Measurements from ENCODE around the gene C13orf46.
"Not testable (repeated sequence)": the region's sequence is repeated elsewhere in the genome, so short reads cannot be mapped to it uniquely, and the experiment has no call there.

Gene C13orf46

DNA sequence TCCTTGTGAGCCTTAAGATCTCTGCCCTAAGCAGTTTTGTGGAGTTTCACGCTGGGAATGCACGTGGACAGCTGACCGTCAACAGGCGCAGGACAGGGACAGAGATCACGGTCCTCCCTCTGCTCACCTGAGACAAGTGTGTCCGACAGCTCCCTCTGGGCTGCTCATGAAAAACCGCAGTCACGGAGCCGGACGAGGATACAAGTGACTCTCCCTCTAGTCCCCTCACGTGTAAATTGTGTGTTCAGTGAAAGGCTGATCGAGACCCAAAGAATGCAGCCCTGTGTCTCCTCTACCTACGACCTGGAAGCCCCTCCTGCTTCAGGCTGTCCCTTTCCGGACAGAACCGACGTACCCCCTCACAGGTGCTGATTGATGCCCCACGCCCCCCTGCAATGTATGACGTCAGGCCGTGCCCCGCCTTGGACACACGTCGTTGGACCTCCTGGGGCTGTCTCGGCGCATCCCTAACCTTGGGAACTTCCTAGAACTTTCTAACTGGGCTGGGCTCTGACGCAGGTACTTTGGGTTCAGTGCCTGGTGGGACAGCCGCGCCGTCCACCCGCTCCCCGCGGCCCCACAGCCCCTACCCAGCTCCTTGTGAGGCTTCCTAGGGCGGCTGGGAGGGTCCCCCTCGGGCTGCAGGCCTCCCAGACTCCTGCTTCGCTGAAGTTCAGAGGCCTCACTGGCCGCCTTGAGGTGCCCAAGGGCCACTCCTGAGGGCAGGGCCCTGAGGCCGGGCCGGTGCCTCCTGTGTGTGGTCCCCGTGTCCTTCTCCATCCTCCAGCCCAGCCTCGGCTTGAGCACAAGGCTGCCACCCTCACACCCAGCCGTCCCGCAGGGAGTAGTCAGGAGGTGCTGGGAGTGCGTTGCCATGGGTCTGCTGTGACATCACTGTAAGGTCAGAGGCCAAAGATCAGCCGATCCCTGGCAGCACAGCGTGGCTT lies at the start of gene C13orf46:
Gene C13orf46 (minus strand): TSS at position 859 of the 947 bp plus-strand sequence. CDS start 79 bp downstream, at position 780.
- DNase-seq: no peak

DNA sequence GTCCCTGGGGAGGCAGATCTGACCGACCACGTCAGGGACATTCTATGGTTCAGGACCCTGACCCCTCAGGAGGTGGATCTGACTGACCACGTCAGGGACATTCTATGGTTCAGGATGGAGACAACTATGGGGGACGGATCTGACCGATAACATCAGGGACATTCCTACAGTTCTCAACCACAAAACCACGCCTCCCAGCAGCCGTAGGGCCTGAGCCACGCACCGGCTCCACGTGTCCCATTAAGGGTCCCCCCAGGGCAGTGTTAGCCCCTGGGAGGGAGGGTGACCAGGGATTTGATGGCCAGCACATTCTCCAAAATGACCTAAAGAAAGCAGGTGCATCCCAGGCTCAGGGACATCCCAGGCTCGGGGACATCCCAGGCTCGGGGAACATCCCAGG lies 49.0 kb upstream of the C13orf46 start:
- DNase-seq: no peak

DNA sequence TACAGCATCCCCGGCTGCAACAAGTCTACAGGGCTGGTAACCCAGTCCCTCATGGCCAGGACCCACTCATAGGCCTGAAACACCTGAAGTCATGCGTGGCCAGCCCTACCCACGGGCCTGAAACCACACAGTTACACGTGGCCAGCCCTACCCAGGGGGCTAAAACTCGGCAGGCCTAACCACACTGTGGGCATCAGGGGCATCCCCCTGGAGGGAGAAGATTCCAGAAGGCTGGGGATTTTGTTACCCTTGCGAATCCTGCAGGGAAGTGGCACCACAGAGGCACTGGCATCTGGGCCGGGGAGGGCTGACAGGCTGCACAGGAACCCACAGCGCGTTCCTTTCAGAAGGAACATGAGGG lies 48.4 kb upstream of the C13orf46 start:
- DNase-seq: no peak

DNA sequence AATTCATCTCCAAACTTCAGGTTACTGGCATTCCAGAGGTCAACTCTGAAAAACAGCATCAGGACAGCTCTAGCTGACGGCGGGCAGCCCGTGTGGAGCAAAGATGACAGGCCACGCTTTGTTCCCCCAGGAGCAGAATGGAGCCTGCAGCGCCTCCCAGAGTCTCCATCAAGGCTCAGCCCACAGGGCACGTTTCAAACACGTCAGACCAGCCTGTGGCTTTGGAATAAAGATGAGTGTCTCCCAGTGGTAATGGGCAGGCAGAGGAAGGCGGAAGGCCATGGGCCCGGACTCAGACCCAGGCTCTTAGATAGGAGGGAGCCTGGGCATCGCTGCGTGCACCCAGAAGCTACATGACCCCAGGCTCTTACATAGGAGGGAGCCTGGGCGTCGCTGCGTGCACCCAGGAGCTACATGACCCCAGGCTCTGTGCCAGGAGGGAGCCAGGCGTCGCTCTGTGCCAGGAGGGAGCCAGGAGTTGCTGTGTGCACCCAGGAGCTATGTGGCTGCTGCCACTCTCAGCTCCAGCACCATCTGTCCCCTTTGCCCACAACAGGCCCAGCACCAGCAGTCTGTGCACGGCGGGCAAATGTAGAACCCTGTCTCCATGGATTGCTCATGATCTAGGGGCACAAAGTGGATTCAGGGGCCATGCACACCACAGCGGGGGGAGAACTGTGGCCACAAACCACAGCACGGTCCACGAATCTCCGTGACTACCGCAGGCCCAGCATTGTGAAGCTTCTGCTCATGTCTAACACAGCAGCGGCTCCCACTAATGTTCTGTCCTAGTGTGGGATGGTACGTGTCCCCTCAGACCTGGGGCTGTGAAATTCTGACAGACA lies 47.8 kb upstream of the C13orf46 start:
- no peak for DNase-seq

DNA sequence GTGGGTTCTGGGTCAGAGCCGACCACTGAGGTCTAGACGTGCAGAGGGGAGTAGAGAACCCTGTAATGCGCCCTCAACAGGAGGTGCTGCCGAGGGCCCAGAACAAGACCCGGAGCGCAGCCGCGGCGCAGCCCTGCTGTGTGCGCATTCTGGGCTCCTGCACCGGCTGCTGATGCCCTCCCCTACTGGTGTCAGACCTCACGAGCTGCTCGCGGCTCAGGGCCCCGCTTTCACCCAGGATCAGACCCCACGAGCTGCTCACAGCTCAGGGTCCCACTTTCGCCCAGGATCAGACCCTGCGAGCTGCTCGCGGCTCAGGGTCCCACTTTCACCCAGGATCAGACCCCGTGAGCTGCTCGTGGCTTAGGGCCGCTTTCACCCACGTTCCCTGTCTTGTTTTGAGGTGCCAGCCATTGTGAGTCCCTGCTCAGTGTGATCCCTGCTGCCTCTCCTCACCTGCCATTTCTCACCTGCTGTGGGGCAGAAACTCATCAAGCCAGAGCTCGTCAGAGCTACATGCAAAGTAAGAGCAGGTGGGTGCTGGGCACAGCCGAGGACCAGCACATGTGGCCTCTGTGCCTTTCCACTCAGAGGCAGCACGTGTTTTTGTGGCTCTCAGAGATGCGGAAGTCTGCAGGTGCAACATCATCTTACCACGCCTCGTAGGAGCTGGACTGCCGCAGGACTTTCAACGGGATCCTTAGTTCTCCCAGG lies 47.0 kb upstream of the C13orf46 start:
- DNase-seq: no peak

DNA sequence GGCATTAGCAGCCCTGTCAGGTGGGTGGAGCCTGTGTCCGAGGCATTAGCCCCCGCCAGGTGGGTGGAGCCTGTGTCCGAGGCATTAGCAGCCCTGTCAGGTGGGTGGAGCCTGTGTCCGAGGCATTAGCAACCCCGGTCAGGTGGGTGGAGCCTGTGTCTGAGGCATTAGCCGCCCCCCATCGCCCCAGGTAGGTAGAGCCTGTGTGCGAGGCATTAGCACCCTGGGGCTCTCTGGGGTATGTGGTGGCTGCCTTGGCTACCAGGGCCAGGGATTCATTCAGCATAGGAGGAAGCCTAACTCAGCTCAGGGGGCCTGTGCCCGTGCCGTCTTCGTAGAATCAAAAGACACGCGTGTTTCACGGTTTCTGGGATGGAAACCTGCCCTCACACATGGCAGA lies 46.3 kb upstream of the C13orf46 start:
- DNase-seq: not testable (repeated sequence)

DNA sequence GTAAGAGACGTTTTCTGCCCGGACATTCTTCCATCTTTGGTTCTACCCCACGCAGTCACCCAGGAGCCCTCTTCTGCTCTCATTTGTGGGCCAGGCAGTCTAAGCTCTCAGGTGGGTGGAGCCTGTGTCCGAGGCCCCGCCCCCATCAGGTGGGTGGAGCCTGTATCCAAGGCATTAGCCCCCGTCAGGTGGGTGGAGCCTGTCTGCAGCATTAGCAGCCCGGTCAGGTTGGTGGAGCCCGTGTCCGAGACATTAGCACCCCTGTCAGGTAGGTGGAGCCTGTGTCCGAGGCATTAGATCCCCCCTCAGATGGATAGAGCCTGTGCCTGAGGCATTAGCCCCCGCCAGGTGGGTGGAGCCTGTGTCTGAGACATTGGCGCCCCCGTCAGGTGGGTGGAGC lies 45.5 kb upstream of the C13orf46 start:
- DNase-seq: no peak

DNA sequence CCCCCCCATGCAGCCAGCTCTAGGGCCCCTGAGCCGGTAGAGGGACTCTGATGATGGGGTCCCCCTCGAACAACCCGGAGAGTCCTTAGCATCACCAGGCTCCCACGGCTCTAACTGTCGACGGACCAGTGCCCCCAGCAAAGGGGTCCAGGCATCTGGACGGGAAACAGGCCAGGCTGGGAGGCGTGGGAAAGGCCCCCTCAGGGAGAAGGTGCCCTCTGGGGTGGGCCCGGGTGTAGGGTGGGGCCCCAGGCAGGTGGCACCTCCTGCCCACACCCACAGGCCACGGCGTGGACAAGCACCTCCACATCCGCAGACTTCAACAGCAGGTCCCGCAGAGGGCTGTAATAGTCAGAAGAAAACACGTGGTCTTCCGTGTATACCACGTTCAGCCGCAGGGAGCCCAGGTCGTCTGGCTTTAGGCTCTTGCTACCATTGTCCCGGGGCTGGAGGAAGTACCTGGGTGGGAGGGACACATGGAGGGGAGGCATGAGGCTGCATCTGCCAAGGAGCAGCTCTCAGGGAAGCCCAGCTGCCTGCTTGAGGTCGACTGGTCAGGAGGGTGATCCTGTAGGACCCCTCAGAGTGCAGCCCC lies 44.7 kb upstream of the C13orf46 start:
- DNase-seq: no peak

DNA sequence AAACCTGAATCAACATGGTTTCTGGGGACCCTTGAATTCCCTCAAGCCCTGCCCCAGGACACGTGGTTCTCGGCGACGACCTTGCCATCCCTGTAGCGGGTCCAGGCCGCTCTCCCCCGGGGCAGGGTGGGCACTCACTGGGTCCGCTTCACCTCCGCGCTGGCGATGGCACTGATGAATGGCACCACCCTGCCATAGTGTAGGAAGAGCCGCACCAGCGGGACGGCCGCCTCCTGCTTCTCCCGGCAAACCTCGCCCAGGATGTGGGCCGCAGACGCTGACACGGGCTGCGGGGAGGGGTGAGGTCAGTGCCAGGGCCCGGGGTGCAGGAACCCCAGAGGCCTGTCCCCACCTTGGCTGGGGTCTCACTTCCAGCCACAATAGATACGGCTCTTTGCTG lies 44.1 kb upstream of the C13orf46 start:
- no peak for DNase-seq

DNA sequence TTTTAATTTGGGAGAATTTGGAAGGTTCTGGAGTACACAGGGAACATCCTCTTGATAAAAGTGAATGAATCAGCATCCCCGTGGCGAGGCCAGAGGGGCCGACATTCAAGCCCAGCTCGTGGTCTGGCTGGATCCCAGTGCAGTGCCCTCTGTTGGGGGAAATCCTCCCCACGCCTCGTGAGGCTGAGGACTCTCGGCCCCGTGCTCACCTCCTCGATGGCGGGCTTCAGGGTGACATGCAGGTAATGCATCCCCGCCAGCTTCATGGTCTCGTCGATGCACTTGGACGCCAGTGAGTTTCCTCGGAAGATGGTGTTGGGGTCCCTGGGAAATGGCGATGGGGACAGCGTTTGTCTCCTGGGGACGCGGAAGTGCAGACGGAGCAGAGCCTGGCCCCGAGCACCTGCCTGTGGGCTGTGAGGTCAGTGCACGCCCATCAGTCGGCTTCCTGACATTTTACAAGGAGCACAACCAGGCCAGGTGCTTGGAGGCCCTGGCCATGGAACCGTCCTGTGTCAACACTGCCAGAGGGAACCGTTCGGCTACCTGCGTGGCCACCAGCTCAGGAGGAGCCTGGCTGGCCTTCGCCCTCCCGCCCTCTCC lies 43.3 kb upstream of the C13orf46 start:
- DNase-seq: peak; percentile 26

DNA sequence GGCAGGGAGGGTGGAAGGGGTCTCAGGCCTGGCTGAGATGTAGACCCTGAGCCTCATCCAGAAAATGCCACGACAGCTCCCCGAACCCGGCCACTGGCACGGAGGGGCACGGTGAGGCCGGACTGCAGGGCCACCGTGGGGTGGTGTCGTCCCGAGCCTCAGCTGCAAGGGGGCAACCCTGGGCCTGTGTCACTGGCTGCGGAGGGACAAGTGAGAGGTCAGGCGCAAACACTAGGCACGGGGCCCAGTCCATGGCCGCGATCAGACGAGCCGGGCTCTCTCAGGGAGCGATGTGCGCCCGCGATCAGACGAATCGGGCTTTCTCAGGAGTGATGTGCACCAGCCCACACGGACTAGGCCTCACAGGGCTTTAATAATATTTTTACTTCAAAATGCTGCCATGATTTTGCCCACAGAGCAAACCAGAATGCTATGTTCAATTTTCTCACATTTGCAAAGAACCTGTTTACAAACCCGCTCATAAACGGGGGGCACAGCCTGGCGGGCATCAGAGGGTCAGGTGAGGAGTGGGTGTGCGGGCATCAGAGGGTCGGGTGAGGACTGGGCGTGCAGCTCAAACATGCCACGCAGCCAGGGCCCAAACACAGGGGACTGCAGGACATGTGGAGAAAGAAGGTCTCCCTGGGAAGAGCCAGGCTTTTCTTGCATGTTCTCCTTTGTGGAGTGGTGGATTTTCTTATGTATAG lies 42.6 kb upstream of the C13orf46 start:
- no peak for DNase-seq

DNA sequence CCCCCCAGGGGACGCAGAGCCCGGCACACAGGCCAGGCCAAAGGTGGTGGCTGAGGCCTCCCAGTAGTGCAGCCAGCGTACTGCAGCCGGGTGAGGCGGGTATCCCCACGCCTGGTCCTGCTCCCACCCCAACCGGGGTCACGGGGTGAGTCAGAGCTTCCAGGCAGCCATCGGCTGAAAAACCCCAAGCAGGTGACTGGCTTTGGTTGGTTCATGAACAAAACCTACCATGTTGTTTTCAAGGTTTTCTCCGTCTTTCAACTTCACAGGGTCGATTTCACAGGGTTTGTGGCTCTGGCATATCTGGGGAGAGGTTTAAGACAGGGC lies 42.1 kb upstream of the C13orf46 start:
- no peak for DNase-seq

DNA sequence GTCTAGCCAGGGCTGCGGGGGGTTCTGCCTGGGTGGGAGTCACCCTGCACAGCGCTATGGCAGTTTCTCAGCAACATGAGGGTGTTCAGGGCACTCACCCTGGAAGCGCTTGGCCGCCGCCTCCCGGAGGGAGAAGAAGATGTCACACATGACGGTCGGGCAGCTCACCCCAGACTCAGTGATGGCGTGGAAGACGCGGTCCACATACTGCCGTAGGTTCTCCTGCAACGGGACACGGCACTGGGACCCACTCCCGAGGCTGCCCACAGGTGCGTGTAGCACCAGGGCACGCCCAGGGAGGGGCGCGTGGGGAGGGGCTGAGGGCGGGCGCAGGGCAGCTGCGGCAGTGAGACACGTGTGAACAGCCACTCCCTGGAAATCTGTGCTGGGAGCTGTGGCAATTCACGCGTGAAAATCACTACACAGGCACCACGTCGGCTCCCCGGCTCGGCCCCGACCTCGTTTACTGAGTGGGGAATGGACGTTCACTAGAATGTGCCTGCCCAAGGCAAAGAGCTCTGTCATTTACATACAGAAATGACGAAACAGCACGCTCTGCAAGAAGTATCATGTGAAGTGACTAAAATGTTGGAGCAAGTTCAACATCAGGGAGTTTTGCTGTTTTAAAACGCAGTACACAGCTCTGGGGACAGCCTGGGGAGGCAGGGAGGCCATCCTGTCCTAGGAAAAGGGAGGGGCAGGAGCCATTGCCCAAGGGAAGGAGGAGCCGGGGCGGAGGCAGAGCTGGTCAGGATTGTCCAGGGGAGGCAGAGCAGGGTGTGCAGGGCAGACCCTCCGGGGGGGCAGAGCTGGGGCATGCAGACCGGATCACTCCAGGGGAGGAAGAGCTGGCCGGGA lies 41.5 kb upstream of the C13orf46 start:
- DNase-seq: no peak

DNA sequence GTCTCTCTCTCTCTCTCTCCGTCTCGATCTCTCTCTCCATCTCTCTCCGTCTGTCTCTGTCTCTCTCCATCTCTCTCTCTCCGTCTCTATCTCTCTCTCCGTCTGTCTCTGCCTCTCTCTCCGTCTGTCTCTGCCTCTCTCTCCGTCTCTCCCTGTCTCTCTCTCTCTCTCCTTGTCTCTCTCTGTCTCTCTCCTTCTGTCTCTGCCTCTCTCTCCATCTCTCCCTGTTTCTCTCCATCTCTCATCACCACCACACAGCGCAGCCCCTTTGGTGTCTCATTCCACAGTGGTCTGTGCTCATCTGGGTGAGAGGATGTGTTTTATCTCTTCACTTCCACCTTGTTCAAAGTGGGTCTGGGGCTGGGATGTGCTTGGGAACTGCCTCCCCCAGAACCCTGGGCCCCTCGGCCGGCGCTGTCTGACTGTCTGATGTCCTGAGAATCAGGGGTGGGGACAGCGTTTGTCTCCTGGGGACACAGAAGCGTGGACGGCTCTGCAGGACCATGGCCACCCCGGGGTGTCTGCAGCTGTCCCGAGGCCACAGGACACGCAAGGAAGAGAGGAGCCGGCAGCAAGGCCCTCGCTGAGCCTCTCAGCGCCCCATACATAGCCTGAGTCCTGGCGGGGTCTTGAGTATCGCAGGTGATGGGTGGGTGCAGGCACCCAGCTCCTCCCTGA lies 40.2 kb upstream of the C13orf46 start:
- DNase-seq: no peak

DNA sequence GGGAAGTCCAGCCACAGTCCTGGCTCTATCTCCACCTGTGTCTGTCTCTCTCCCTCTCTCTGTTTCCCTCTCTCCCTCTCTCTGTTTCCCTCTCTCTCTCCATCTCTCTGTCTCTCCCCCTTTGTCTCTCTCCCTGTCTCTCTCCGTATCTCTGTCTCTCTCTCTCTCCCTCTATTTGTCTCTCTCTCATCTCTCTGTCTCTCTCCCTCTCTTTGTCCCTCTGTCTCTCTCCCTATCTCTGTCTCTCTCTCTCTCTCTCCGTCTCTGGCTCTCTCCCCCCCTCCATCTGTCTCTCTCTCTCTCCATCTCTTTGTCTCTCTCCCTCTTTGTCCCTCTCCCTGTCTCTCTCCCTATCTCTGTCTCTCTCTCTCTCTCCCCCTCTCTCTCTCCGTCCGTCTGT lies 39.5 kb upstream of the C13orf46 start:
- DNase-seq: no peak

DNA sequence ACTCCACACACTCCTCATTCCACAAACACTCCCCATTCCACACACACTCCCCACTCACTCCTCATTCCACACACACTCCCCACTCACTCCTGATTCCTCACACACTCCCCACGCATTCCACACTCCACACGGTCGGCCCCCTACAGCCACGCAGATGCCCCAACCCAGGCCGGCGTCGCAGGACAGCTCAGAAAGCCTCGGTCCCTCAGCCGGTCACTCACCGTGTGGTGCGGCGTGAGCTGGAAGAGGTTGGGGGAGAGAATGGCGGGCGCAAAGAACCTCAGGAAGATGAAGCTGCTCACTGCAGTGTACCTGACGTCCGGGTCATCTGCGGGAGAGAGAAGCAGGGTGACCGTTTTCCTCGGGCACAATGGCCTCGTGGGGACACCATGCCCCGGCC lies 39.0 kb upstream of the C13orf46 start:
- DNase-seq: no peak

DNA sequence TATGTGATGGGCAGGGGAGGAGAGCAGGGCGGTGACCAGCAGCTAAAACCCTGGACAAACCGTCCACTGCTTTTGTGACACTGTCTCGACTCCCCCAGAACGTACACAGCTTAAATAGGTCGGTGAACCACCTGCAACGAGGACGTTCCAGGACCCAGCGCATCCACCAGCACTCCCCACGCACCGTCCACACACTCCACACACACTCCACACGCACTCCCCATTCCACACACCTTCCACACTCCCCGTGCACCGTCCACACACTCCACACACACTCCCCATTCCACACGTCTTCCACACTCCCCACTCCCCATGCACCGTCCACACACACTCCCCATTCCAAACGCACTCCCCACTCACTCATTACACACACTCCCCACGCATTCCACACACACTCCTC lies 38.3 kb upstream of the C13orf46 start:
- no peak for DNase-seq

DNA sequence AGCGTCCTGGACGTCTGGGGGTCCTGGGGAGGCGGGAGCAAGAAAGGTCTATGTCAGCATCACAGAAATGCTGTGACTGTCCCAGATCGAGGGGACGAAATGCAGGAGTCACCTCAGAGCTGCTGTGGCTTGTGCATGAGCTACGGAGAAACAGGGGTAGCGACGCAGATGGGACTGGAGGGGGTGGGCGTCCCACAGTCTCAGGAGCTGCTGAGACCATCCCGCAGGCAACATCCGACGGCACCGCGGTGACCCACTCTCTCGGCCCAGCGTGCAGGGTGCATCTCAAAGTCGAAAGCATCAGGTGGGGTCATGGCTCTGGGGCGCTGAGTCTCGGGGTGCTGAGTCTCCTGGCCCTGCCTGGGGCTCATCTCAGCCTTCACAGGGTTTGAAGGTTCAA lies 37.4 kb upstream of the C13orf46 start:
- DNase-seq: no peak

DNA sequence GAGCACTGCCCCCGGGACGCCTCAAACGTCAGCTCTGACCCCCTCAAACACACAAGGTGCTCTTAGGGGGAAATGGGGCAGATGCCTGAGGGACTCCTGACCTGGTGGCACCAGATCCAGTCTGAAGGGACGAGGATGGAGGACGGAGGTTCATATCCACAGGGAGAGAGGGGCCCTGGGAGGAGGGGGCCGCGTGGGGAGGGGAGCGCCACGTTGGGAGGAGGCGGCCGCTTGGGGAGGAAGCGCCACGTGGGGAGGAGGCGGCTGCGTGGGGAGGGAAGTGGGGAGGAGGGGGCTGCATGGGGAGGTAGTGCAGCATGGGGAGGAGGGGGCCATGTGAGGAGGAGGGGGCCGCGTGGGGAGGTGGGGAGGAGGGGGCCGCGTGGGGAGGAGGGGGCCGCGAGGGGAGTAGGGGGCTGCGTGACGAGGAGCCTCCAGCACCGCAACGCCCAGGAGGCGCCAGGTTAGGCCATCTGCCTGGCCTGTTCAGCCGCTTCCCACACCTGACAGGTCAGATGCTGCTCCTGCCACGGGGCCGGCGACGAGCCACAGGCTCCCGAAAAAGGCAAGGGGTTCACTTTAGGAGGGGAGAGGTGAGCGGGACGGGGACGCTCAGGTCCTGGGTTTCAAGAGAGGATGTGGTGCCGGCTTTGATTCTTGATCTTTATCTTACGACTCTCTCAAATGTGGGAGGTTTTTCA lies 36.7 kb upstream of the C13orf46 start:
- no peak for DNase-seq

All from fibroblast of skin of right quadriceps (primary cell).